A673 (cell line): ENCODE results near the gene PDE5A.

Experiments used
- EZH2 ChIP-seq: fragments of 200-600 bp; sonication (generic); IDR thresholded peaks from 2 replicates; pipeline ENCODE4 v1.6.1; 2017; ENCODE audit warnings: borderline replicate concordance, low read depth, mild to moderate bottlenecking, mixed read lengths, antibody characterized with exemption, low read length; ENCODE audit not compliant: poor library complexity, severe bottlenecking
- TF ChIP-seq, protein P1 (sequence below): fragments of 300-800, 200-600 bp; sonication (generic); conservative IDR thresholded peaks from 2 replicates; pipeline ENCODE4 v1.5.1; 2017; ENCODE audit warnings: low read depth, mild to moderate bottlenecking, antibody characterized with exemption, low read length, moderate library complexity, mixed read lengths

DNA sequence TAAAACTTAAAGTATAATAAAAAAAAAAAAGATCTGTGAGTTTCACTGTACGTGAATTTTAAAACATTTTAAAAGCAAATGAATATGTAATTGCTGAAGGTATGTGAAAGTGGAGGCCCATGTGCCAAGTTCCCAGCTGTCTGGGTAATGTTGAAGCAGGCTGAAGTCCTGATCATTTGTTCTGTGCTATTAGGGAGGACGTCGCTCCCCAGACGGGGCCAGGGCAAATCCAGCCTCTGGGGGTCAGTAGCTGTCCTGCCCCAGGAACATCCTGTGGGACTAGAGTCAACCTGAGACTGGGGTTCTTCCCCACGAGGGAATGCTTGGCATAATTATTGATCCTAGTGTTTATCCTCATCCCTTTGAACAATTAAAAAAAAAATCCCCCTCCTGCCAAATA is 48.8 kb downstream of the PDE5A start:
- TF ChIP-seq EZH2, result no peak
- TF ChIP-seq, protein P1, sequence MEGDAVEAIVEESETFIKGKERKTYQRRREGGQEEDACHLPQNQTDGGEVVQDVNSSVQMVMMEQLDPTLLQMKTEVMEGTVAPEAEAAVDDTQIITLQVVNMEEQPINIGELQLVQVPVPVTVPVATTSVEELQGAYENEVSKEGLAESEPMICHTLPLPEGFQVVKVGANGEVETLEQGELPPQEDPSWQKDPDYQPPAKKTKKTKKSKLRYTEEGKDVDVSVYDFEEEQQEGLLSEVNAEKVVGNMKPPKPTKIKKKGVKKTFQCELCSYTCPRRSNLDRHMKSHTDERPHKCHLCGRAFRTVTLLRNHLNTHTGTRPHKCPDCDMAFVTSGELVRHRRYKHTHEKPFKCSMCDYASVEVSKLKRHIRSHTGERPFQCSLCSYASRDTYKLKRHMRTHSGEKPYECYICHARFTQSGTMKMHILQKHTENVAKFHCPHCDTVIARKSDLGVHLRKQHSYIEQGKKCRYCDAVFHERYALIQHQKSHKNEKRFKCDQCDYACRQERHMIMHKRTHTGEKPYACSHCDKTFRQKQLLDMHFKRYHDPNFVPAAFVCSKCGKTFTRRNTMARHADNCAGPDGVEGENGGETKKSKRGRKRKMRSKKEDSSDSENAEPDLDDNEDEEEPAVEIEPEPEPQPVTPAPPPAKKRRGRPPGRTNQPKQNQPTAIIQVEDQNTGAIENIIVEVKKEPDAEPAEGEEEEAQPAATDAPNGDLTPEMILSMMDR, result no peak
